Uterus (tissue), 4 donors: ENCODE data around the gene PSME2. TPM values are rescaled to one million over a fixed set of nuclear protein-coding genes. Genes with fewer than 3 reads are reported as not detected.

Experiments used
- DNase-seq, 2 donors: peaks; one replicate each; pipeline ENCODE4 v3.0.0-alpha.2; 2019 to 2020
- H3K27ac ChIP-seq, 2 donors: fragments of 200-600 bp; sonication (generic); 1 replicate in 1 of 2; 2 replicates in 1 of 2; pipeline ENCODE4 v1.5.1; 2016 to 2018
- H3K27me3 ChIP-seq, 2 donors: fragments of 200-600 bp; sonication (generic); one replicate each; pipeline ENCODE4 v1.5.1; 2018 to 2019; ENCODE audit warnings: control low read depth in 1 of 2
- H3K36me3 ChIP-seq, 2 donors: fragments of 200-600 bp; sonication (generic); one replicate each; pipeline ENCODE4 v1.5.1; 2019; ENCODE audit warnings: control low read depth in 1 of 2
- H3K4me1 ChIP-seq, 2 donors: fragments of 200-600 bp; sonication (generic); one replicate each; pipeline ENCODE4 v1.5.1; 2018 to 2019; ENCODE audit warnings: control low read depth in 1 of 2
- H3K4me3 ChIP-seq, 2 donors: fragments of 200-600 bp; sonication (generic); 1 replicate in 1 of 2; 2 replicates in 1 of 2; pipeline ENCODE4 v1.5.1; 2018 to 2019; ENCODE audit warnings: mild to moderate bottlenecking in 1 of 2
- H3K9me3 ChIP-seq, 2 donors: fragments of 200-600 bp; sonication (generic); one replicate each; pipeline ENCODE4 v1.5.1; 2019; ENCODE audit warnings: control low read depth in 1 of 2
- POLR2A ChIP-seq, 2 donors: fragments of 450-650 bp; IDR thresholded peaks; one replicate each; pipeline ENCODE4 v1.6.1; 2016; ENCODE audit warnings: antibody characterized with exemption in 2 of 2, mild to moderate bottlenecking in 1 of 2, moderate library complexity in 1 of 2
- intact Hi-C: fragments of 100-400 bp; cut with DNase I; formaldehyde crosslinking; loops from one replicate; pipeline ENCODE4 v1.15.1; 2023; ENCODE audit warnings: low total_unique reads
- total RNA-seq, 4 donors: library from RNA; depleted of rRNA in 3 of 4; stranded (reverse); fragments of >200 nt in 3 of 4; gene quantifications; one replicate each; pipeline versions ENCODE4 v1.1.0 to v1.2.4, GENCODE V29; 2014 to 2023
- TF ChIP-seq, protein P1 (sequence below), 4 experiments: fragments of 200-600 bp in 2 of 4; fragments of 450-650 bp in 2 of 4; sonication (generic) in 2 of 4; IDR thresholded peaks; one replicate each; pipeline ENCODE4 v1.5.1; 2016 to 2019; ENCODE audit warnings: antibody characterized with exemption in 4 of 4, mild to moderate bottlenecking in 2 of 4, moderate library complexity in 1 of 4
- donor health status: DM: yes; HTN: yes; CAD: no.

The PSME2 gene, protein sequence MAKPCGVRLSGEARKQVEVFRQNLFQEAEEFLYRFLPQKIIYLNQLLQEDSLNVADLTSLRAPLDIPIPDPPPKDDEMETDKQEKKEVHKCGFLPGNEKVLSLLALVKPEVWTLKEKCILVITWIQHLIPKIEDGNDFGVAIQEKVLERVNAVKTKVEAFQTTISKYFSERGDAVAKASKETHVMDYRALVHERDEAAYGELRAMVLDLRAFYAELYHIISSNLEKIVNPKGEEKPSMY
- 100 to 1,000 TPM in 1 of 4 donors, 10 to 100 TPM in 3; 16.9 to 113 (median 25.7) TPM for total RNA-seq

DNA sequence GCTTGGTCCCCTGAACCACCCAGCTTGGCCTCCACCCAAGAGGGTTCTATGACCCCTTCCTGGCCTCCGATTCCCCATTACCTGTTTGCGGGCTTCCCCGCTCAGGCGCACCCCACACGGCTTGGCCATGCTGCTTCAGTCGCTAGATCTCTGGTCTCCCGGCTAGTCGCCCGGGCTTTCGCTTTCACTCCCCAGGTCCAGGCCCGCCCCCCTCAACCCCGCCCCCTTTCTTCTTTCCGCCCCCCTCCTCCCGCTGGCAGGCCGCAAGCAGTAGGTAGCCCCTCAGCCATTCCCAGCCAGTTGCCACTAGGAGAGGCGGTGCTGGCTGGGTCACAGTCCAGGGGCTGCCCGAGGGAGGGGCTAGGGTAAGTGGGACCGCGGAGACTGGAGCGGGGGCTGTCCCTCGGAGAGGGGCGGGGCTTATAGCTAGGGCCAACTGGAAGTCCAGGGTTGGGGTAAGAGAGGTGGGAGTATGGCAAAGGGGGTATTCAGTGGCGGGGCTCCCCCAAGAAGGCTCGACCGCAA is at the start of gene PSME2:
TSS of gene PSME2 (minus strand) at position 158 of the 525 bp plus-strand sequence. CDS start at position 129, 29 bp downstream.
- no peaks in the 10 kb centered on the region for H3K36me3 ChIP-seq
- H3K9me3 ChIP-seq = no peaks in the 10 kb centered on the region
- DNase-seq = peak; percentile 94
- peak within 1 kb of the TSS; percentile 84 to 95 for H3K4me3 ChIP-seq
- intact Hi-C loops = no loop called here
- TF ChIP-seq, protein P1, sequence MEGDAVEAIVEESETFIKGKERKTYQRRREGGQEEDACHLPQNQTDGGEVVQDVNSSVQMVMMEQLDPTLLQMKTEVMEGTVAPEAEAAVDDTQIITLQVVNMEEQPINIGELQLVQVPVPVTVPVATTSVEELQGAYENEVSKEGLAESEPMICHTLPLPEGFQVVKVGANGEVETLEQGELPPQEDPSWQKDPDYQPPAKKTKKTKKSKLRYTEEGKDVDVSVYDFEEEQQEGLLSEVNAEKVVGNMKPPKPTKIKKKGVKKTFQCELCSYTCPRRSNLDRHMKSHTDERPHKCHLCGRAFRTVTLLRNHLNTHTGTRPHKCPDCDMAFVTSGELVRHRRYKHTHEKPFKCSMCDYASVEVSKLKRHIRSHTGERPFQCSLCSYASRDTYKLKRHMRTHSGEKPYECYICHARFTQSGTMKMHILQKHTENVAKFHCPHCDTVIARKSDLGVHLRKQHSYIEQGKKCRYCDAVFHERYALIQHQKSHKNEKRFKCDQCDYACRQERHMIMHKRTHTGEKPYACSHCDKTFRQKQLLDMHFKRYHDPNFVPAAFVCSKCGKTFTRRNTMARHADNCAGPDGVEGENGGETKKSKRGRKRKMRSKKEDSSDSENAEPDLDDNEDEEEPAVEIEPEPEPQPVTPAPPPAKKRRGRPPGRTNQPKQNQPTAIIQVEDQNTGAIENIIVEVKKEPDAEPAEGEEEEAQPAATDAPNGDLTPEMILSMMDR (IDR thresholded peaks at IDR 0.05) = no peak
- TF ChIP-seq POLR2A (IDR thresholded peaks at IDR 0.05) = peak; percentile 13 to 46
- H3K4me1 ChIP-seq = peaks cover 4 to 6% of the 10 kb centered on the region in 2 donors
- no peaks in the 10 kb centered on the region for H3K27me3 ChIP-seq
- peak within 1 kb of the TSS; percentile 90 to 92 for H3K27ac ChIP-seq

DNA sequence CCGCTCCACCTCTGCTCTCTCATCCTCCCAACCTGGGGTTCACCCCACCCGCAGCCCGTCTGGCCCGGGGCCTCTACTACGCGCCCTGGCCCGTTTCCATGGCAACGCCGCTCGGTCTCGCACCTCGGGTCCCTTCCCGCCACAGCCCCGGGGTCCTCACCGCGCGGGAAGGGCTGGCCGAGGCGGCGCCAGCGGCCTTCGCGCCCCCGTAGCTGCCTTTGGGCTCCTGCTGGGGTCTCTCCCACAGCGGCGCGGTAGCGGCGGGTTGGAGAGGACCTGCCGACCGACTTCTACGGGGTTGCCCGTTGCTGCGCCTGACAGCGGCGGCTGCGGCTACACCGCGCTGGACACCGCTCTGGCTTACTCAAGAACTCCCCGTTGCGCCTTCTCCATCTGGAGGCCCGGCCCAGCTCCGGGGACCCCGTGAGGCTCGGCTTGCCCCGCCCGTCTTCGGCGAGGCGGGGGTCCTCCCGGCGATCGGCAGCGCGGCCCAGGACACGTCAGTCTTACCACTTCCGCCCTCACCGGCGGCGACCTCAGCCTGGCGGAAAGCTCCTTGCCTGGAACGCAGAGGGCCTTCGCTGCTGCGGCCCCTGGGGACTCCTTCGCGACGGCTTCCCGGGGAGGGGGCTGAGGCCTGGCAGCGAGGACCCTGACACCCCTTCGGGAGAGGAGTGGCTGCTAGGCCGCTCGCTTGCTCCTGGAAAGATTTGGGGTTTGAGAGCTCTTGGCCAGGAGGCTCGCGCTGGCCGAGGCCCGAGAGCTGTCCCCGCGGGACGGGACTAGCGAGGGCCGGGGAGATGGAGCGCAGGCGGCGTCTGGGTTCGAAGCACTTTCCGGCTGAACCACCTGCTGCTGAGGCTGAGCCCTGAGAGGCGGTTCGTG is 49.0 kb upstream of the PSME2 start, which contains the start of gene TM9SF1:
TSS of gene TM9SF1 (minus strand) at position 256 of the 885 bp plus-strand sequence. CDS start 422 bp downstream, outside the sequence.
- peak within 1 kb of the TSS; percentile 94 to 95 for H3K27ac ChIP-seq
- no peaks in the 10 kb centered on the region for H3K9me3 ChIP-seq
- H3K36me3 ChIP-seq = no peaks in the 10 kb centered on the region
- intact Hi-C loops = no loop called here
- DNase-seq = peak; percentile 85 to 89
- H3K4me3 ChIP-seq = peak within 1 kb of the TSS; percentile 77 to 91
- H3K27me3 ChIP-seq = no peaks in the 10 kb centered on the region
- H3K4me1 ChIP-seq = no peaks in the 10 kb centered on the region
- TF ChIP-seq POLR2A (IDR thresholded peaks at IDR 0.05) = peak; percentile 65 to 69
- TF ChIP-seq, protein P1 (IDR thresholded peaks at IDR 0.05) = peak in 1 of 4 experiments; percentile 22

DNA sequence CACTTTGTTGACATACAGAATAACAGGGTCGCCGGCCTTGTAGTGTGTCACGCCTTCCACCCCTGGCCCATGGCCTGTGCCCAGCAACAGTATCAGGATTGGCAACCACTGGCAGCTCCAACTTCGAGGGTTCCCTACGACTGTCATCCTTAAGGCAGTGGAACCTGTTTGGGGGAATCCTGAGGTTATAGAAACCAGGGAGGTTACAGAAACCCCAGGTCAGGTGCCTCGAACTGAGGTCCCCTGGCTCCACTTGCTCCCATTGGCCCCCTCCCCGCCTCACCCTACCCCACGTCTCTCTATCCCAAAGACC is 48.4 kb upstream of the PSME2 start:
- no peaks in the 10 kb centered on the region for H3K36me3 ChIP-seq
- peak overlapping the region; percentile 77 to 91 for H3K4me3 ChIP-seq
- H3K4me1 ChIP-seq = no peaks in the 10 kb centered on the region
- H3K9me3 ChIP-seq = no peaks in the 10 kb centered on the region
- TF ChIP-seq, protein P1 (IDR thresholded peaks at IDR 0.05) = no peak
- TF ChIP-seq POLR2A (IDR thresholded peaks at IDR 0.05) = no peak
- intact Hi-C loops = no loop called here
- peak overlapping the region; percentile 94 to 95 for H3K27ac ChIP-seq
- no peaks in the 10 kb centered on the region for H3K27me3 ChIP-seq
- DNase-seq = no peak

DNA sequence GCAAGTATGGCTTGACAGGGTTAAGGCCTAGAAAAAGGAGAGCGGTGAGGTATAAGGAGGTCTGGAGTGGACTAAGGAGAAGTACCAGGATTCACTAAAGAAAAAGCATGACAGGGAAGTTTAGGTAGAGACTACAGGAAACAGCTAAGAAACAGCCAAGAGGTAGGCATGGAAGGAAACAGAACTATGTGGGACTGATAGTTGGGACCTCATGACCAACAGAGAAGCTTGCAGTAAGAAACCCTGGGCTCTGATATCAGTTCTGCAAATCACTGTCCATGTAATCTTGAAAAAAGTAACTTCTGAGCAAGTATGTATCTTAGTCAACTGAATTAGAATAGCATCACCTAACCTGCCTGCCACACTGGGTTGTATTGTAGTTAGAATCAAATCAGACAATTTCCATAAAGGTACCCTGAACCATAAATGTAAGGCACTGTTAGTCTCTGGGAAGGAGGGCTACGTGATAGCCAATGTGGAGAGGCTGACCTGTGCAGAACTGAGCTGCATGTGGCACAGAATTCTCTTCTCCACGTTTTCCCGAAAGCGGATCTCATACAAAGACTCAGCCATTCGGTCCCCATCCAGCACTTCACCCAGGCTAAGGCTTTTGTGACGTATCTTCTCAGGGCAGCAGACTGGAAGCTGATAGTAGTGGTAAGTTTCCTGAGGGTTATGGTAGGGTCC is 47.9 kb upstream of the PSME2 start:
- no peaks in the 10 kb centered on the region for H3K4me1 ChIP-seq
- intact Hi-C loops = no loop called here
- TF ChIP-seq, protein P1 (IDR thresholded peaks at IDR 0.05) = no peak
- no peaks in the 10 kb centered on the region for H3K36me3 ChIP-seq
- no peaks in the 10 kb centered on the region for H3K27me3 ChIP-seq
- no peaks in the 10 kb centered on the region for H3K9me3 ChIP-seq
- no peak for DNase-seq
- peak overlapping the region; percentile 94 to 95 for H3K27ac ChIP-seq
- H3K4me3 ChIP-seq = peak overlapping the region; percentile 77 to 91
